Renal cortex interstitium (tissue), 11 donors: Measurements from ENCODE around the gene PLD1. TPM values are rescaled to one million over a fixed set of nuclear protein-coding genes. Genes with fewer than 3 reads are reported as not detected.
A peak's percentile ranks its signal among the peaks of the same experiment; 100 is the strongest.
"Not testable (repeated sequence)": the region's sequence is repeated elsewhere in the genome, so short reads cannot be mapped to it uniquely, and the experiment has no call there.

Source experiments
- DNase-seq, 11 donors: peaks; one replicate each; pipeline ENCODE4 v3.0.0-alpha.2; 2013; ENCODE audit warnings: low read depth in 9 of 11, low spot score in 4 of 11; ENCODE audit errors: extremely low read depth in 1 of 11
- polyA plus RNA-seq, 3 donors: library from polyadenylated mRNA; unstranded; fragments of 120-200 nt; gene quantifications; one replicate each; pipeline ENCODE4 v1.2.1, GENCODE V29; 2013; ENCODE audit not compliant: insufficient read length in 3 of 3

PLD1 gene
- polyA plus RNA-seq, 3 donors = 10.0 to 14.3 (median 11.4) TPM

- DNase-seq = no peak
Observed at GRCh38 chr3:171758109-171758508, 52.2 kb downstream of the PLD1 start.

GRCh38 chr3:171757361-171758034 lies 52.8 kb downstream of the PLD1 start:
- no peak for DNase-seq

GRCh38 chr3:171755656-171756055 lies 54.6 kb downstream of the PLD1 start:
- no peak for DNase-seq

GRCh38 chr3:171755015-171755589 lies 55.2 kb downstream of the PLD1 start:
- DNase-seq = no peak

- DNase-seq = no peak
Observed at GRCh38 chr3:171753665-171754408, 56.4 kb downstream of the PLD1 start.

- DNase-seq = no peak
Observed at GRCh38 chr3:171753025-171753472, 57.2 kb downstream of the PLD1 start.

GRCh38 chr3:171752329-171752728 lies 58.0 kb downstream of the PLD1 start:
- DNase-seq = no peak

GRCh38 chr3:171749124-171749523 lies 61.2 kb downstream of the PLD1 start:
- no peak for DNase-seq

- DNase-seq = no peak
Observed at GRCh38 chr3:171748064-171748924, 62.0 kb downstream of the PLD1 start.

GRCh38 chr3:171747223-171747920 lies 62.9 kb downstream of the PLD1 start:
- DNase-seq = no peak

GRCh38 chr3:171746320-171747222 lies 63.7 kb downstream of the PLD1 start:
- not testable (repeated sequence) for DNase-seq

GRCh38 chr3:171745577-171746319 lies 64.5 kb downstream of the PLD1 start:
- no peak for DNase-seq

- DNase-seq = no peak
Observed at GRCh38 chr3:171744158-171744741, 66.0 kb downstream of the PLD1 start.

GRCh38 chr3:171743327-171744157 lies 66.7 kb downstream of the PLD1 start:
- DNase-seq = no peak

- DNase-seq = no peak
Observed at GRCh38 chr3:171741377-171741776, 68.9 kb downstream of the PLD1 start.

- DNase-seq = peak in 3 of 11 donors; percentile 3 to 4 (median 3)
Observed at GRCh38 chr3:171736556-171736955, 73.7 kb downstream of the PLD1 start.
